Hepatocyte (in vitro differentiated cells): ENCODE data around the gene CHAD. TPM values are rescaled to one million over a fixed set of nuclear protein-coding genes. Genes with fewer than 3 reads are reported as not detected.
"Not testable (repeated sequence)": the region's sequence is repeated elsewhere in the genome, so short reads cannot be mapped to it uniquely, and the experiment has no call there.

Experiments
- DNase-seq: peaks from one replicate; pipeline ENCODE4 v3.0.0-alpha.2; 2016; ENCODE audit warnings: low spot score
- H2AFZ ChIP-seq: fragments of 200-600 bp; sonication (generic); 2 replicates; pipeline ENCODE4 v1.6.0; 2016; ENCODE audit warnings: antibody characterized with exemption, mild to moderate bottlenecking
- H3K27ac ChIP-seq: fragments of 200-600 bp; sonication (generic); 2 replicates; pipeline ENCODE4 v1.5.1; 2016; ENCODE audit warnings: mild to moderate bottlenecking
- H3K27me3 ChIP-seq: fragments of 200-600 bp; sonication (generic); 2 replicates; pipeline ENCODE4 v1.6.1; 2016
- H3K36me3 ChIP-seq: fragments of 200-600 bp; sonication (generic); replicated peaks from 2 replicates; pipeline ENCODE4 v1.5.1; 2016; ENCODE audit warnings: low read depth; ENCODE audit not compliant: insufficient read depth
- H3K4me1 ChIP-seq: fragments of 200-600 bp; sonication (generic); 2 replicates; pipeline ENCODE4 v1.5.1; 2016; ENCODE audit warnings: mild to moderate bottlenecking, moderate library complexity; ENCODE audit not compliant: insufficient read depth
- H3K4me2 ChIP-seq: fragments of 200-600 bp; sonication (generic); 2 replicates; pipeline ENCODE4 v1.6.0; 2016
- H3K4me3 ChIP-seq: fragments of 200-600 bp; sonication (generic); 2 replicates; pipeline ENCODE4 v1.5.1; 2016; ENCODE audit warnings: mild to moderate bottlenecking
- H3K79me2 ChIP-seq: fragments of 200-600 bp; sonication (generic); 2 replicates; pipeline ENCODE4 v1.6.0; 2017; ENCODE audit warnings: mild to moderate bottlenecking
- H3K9me2 ChIP-seq: fragments of 200-600 bp; sonication (generic); replicated peaks from 2 replicates; pipeline ENCODE4 v1.6.0; 2017; ENCODE audit warnings: mild to moderate bottlenecking; ENCODE audit not compliant: insufficient read depth
- H3K9me3 ChIP-seq: fragments of 200-600 bp; sonication (generic); 2 replicates; pipeline ENCODE4 v1.5.1; 2016; ENCODE audit warnings: low read depth, mild to moderate bottlenecking
- H4K20me1 ChIP-seq: fragments of 200-600 bp; sonication (generic); 2 replicates; pipeline ENCODE4 v1.6.0; 2016; ENCODE audit warnings: mild to moderate bottlenecking; ENCODE audit not compliant: insufficient read depth, poor library complexity, severe bottlenecking
- CTCF ChIP-seq: fragments of 200-600 bp; sonication (generic); IDR thresholded peaks from 2 replicates; pipeline ENCODE4 v1.5.1; 2016; ENCODE audit warnings: antibody characterized with exemption, mild to moderate bottlenecking; ENCODE audit not compliant: poor library complexity
- EZH2 ChIP-seq: fragments of 200-600 bp; sonication (generic); IDR thresholded peaks from 2 replicates; pipeline ENCODE4 v1.6.1; 2016; ENCODE audit warnings: antibody characterized with exemption, mild to moderate bottlenecking, borderline replicate concordance
- EZH2phosphoT487 ChIP-seq: fragments of 200-600 bp; sonication (generic); IDR thresholded peaks from one replicate; pipeline ENCODE4 v1.6.1; 2018; ENCODE audit warnings: antibody characterized with exemption, mild to moderate bottlenecking, low read depth, moderate library complexity; ENCODE audit not compliant: unreplicated experiment, severe bottlenecking
- WGBS: methylation state at CpG from one replicate; pipeline ENCODE4 v1.1.6; 2016; ENCODE audit warnings: low lambda C conversion rate; ENCODE audit errors: missing lambda C conversion rate; 5-methylcytosine and 5-hydroxymethylcytosine counted together
- polyA plus RNA-seq: library from polyadenylated mRNA; unstranded; fragments of >200 nt; fragmentation: Nextera tagmentation; extraction: Ambion mirVana; gene quantifications from 2 replicates; pipeline ENCODE4 v1.2.1, GENCODE V29; 2016
- total RNA-seq: library from RNA; depleted of rRNA; stranded (reverse); fragments of >200 nt; gene quantifications from 2 replicates; pipeline ENCODE4 v1.2.3, GENCODE V29; 2014

The CHAD gene
- total and polyA plus RNA-seq, 2 experiments from 2014 or later, result 0.20 to 1.8 TPM

DNA sequence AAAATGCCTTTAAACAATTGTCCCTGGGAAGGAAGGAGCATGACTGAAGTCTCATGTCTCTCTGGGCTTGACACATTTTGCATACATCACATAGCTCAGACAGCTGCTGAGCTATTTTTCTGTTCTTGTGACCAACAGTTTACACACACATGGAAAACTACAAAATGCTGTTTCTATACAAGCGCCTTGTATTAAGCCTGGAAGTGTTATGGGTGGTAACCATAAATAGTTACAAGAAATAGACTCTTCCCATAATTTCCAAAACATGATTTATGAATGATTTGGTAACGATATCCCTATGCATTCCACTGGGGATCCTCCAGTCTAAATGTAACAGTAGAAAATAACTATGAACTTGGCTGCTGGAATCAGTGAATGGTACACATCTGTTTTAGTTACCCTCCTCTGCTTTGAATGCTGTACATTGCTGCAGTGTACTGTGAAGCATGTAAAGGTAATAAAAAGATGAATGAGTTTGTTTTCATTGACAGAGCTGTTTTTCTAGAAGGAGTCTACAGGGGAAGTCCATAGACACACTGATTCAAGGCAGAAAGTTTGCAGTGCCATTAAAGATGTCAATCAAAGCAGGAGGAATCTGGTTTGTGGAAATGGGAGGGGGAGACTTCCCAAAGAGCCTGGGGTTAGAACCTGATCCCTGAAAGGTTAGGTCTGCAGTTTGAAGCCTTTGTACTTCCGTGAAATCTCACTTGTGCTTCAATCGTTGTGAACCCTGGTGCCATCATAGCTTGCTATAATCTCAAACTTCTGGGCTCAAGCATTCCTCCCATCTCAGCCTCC is 37.7 kb downstream of the CHAD start:
- no peak overlapping the region for H3K4me3 ChIP-seq
- H3K9me2 ChIP-seq, result no peaks in the 10 kb centered on the region

DNA sequence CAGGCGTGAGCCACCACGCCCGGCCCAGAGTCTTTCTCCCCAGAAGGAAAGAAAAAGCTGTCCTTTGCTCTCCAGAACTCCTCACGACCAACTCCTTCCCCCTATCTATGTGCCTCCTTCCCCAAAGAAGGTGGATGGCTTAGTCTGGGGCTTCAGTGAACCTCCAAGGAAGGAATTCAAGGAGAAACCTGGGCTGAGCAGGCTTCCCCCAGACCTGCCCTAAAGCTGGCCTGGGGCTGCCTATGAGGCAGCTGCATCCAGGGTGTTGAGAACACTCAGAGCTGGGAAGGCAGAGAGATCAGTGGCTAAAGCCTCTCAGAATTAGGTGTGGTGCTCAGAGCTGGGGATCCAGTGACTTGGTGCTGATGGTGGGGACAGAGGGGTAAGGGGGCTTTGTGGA is 38.9 kb downstream of the CHAD start:
- H3K36me3 ChIP-seq, result no peaks in the 10 kb centered on the region
- H3K27ac ChIP-seq, result peak overlapping the region; percentile 85
- H3K79me2 ChIP-seq, result peaks cover 39% of the 10 kb centered on the region
- H3K9me2 ChIP-seq, result no peaks in the 10 kb centered on the region
- DNase-seq, result no peak
- H3K27me3 ChIP-seq, result no peaks in the 10 kb centered on the region
- no peak overlapping the region for H2AFZ ChIP-seq
- TF ChIP-seq CTCF (no peak), EZH2 (no peak), EZH2phosphoT487 (no peak)
- H4K20me1 ChIP-seq, result no peaks in the 10 kb centered on the region
- H3K4me3 ChIP-seq, result no peak overlapping the region
- 94% methylated on average over 4 of the region's 4 CpGs for WGBS
- H3K9me3 ChIP-seq, result no peaks in the 10 kb centered on the region
- H3K4me1 ChIP-seq, result peaks cover 39% of the 10 kb centered on the region
- peak overlapping the region; percentile 44 for H3K4me2 ChIP-seq

More for the DNA sequence above, 37.7 kb downstream of the CHAD start:
- DNase-seq, result no peak
- H2AFZ ChIP-seq, result no peak overlapping the region
- H3K36me3 ChIP-seq, result no peaks in the 10 kb centered on the region
- H3K27ac ChIP-seq, result peak overlapping the region; percentile 42
- H3K4me1 ChIP-seq, result peaks cover 30% of the 10 kb centered on the region
- H4K20me1 ChIP-seq, result no peaks in the 10 kb centered on the region
- peaks cover 42% of the 10 kb centered on the region for H3K79me2 ChIP-seq
- no peak for TF ChIP-seq CTCF
- TF ChIP-seq EZH2, result no peak
- TF ChIP-seq EZH2phosphoT487, result no peak
- 53% methylated on average over 4 of the region's 4 CpGs for WGBS
- no peaks in the 10 kb centered on the region for H3K9me3 ChIP-seq
- H3K27me3 ChIP-seq, result no peaks in the 10 kb centered on the region
- H3K4me2 ChIP-seq, result no peak overlapping the region

DNA sequence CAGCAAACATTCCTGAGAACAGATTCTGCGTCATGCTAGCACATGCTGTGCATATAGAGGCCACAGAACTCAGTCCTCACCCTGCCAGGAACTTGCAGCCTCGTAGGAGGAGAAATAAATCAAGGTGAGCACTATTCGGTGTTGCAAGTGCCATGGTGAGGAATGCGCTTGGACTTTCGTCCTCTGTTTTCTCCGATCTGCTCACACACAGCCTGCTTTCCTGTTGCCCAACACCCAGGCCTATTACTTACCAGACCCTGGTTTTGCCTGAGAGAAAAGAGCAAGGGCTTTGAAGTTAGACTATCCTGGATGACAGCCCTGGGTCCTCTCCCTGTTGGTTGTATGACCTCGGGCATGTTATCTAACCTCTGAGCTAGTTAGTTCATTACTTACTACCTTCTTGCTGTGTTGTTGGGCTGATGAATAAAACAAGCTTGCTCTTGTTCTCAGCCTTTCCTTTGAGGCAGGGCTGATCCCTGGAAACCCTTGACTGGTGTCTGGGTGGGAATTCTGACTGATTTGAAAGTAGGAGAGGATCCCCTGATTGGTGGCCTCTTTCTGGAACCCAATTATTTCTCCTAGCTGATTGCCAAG is 39.8 kb downstream of the CHAD start:
- no peak overlapping the region for H2AFZ ChIP-seq
- H3K4me3 ChIP-seq, result no peak overlapping the region
- H3K27ac ChIP-seq, result peak overlapping the region; percentile 85
- H3K27me3 ChIP-seq, result no peaks in the 10 kb centered on the region
- peaks cover 41% of the 10 kb centered on the region for H3K4me1 ChIP-seq
- 35% methylated on average over 7 of the region's 7 CpGs for WGBS
- H3K4me2 ChIP-seq, result peak overlapping the region; percentile 92
- H3K9me2 ChIP-seq, result no peaks in the 10 kb centered on the region
- peak; percentile 79 for DNase-seq
- H3K9me3 ChIP-seq, result no peaks in the 10 kb centered on the region
- peaks cover 39% of the 10 kb centered on the region for H3K79me2 ChIP-seq
- H3K36me3 ChIP-seq, result no peaks in the 10 kb centered on the region
- TF ChIP-seq EZH2phosphoT487 (no peak), CTCF (no peak), EZH2 (no peak)
- no peaks in the 10 kb centered on the region for H4K20me1 ChIP-seq

DNA sequence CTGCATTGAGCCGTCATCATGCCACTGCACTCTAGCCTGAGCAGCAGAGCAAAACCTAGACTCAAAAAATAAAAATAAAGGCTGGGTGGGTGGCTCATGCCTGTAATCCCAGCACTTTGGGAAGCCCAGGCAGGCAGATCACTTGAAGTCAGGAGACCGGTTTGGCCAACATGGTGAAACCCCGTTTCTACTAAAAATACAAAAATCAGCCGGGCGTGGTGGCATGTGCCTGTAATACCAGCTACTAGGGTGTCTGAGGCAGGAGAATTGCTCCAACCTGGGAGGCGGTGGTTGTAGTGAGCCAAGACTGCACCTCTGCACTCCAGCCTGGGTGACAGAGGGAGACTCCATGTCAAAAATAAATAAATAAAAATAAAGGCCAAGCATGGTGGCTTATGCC is 40.6 kb downstream of the CHAD start:
- not testable (repeated sequence) for DNase-seq, H3K27me3 ChIP-seq, H3K36me3 ChIP-seq, H4K20me1 ChIP-seq, H3K4me3 ChIP-seq, H3K9me2 ChIP-seq, H3K9me3 ChIP-seq, H2AFZ ChIP-seq
- Histone ChIP-seq H3K79me2 (peaks cover 39% of the 10 kb centered on the region), H3K4me1 (peaks cover 41% of the 10 kb centered on the region), H3K4me2 (peak overlapping the region; percentile 92), H3K27ac (peak overlapping the region; percentile 85)
- WGBS, result 78% methylated on average over 6 of the region's 6 CpGs
